ENCODE measurements around the gene ZNF267.

DNA sequence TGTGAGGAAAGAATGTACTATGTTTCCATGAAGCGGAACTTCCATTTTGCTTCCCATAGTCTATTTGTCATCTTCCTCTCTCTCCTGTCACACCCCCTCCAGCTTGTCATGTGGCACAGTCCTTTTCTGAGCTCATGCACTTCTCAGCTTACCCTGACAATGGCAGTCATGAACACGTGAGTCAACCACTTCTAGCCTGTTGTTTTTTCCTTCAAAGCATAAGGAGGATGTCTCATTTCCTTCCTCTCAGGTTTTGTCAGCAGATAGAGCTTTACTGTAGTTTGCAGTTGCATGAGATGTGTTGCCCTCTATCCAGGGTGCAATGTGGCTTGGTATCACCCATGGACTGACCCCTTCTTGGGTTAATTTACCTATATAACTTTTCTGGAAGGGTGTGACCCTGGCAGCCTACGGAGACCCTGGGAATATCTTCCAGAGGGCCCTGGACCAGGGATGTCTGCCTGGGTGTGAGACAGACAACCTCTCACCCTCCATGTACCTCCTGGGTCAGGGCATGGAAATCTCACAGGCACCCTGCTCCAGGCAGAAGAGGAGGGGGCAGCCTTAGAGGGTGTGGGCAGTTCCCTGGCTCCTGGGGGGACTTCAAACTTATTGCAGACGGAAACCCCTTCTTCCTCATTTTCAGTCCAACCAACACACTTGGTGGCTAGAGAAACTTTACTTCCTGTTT, 4.0 kb upstream of the ZNF267 start:
- TF ChIP-seq, protein P1, sequence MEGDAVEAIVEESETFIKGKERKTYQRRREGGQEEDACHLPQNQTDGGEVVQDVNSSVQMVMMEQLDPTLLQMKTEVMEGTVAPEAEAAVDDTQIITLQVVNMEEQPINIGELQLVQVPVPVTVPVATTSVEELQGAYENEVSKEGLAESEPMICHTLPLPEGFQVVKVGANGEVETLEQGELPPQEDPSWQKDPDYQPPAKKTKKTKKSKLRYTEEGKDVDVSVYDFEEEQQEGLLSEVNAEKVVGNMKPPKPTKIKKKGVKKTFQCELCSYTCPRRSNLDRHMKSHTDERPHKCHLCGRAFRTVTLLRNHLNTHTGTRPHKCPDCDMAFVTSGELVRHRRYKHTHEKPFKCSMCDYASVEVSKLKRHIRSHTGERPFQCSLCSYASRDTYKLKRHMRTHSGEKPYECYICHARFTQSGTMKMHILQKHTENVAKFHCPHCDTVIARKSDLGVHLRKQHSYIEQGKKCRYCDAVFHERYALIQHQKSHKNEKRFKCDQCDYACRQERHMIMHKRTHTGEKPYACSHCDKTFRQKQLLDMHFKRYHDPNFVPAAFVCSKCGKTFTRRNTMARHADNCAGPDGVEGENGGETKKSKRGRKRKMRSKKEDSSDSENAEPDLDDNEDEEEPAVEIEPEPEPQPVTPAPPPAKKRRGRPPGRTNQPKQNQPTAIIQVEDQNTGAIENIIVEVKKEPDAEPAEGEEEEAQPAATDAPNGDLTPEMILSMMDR (IDR thresholded peaks at IDR 0.05; ENCODE audit: borderline replicate concordance, extremely low read depth, low read length, poor library complexity, severe bottlenecking) = no peak
- TF ChIP-seq EZH2 (IDR thresholded peaks at IDR 0.05; ENCODE audit: borderline replicate concordance, low read depth, low read length, severe bottlenecking) = no peak
